ENCODE data around the gene ATAD3A. TPM values are rescaled to one million over a fixed set of nuclear protein-coding genes. Genes with fewer than 3 reads are reported as not detected.

ATAD3A gene
- total RNA-seq, 1 experiment from 2014 or later, result 85.1 TPM

DNA sequence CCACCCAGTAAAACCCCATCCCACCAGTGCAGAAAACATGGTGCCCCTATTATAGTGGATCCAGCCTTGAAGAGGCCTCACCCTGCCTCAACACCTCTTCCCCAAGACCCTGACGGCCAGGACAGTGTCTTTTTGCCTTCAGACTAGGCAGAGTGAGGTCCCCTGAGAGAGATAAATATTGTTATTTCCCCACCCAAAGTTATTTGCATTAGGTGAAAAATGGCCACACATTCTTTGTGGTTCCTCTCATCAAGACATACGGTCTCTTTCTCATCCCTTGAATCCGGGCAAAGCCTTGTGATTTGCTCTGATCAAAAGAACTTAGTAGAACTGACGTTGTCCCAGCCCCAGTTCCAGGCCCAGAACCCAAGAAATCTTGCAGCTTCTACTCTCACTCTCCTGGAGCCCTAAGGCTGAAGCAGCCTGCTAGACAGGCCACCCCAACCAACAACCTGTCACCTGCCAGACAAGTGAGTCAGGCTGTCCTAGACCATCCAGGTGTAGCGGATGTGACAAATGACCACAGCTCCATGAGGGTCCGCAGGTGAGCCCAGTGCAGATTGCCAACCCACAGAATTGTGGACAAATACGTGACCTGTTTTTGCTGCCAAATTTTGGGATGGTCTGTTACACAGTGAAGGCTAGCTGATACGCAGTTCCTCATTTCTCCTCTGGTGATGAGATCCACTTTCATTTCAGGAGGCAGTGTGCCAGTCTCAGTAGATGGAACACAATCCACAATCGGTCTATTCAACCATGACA, 70.8 kb downstream of the ATAD3A start:
- DNase-seq (ENCODE audit: low read depth), result no peak

DNA sequence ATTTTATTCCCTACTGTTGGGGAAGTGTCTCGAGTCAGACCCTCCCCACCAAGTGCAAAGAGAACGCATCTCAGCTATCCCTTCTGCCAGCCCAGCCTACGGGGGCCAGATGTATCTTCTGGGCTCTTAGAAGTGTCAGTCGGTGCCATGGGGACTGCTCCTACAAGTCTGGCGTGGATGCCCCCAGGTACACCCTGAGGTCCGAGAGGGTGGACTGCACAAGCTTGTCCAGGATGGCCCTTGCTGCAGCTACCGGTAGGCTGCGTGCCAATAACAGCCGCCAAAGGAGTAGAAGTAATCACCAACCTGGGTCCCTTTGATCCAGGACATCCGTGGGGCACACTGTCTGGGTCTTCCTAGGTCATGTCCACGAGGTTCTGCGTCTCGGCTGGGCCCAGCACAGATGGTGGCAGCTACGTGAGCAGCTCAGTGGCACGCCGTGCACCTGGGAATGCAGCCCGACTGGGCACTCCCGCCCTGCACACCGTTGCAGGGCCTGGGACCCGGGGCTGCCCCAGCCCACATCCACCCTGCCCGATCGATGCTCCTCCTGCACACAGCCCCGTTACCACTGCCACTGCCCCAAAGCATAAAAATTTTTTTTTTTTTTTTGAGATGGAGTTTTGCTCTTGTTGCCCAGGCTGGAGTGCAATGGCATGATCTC, 71.5 kb downstream of the ATAD3A start:
- no peak for DNase-seq (ENCODE audit: low read depth)

Other genes with a start within 250 kb of the ATAD3A start
- 82.1 and 87.3 TPM in 2 replicates for gene UBE2J2, start 238.3 kb upstream of the ATAD3A start, total RNA-seq (2014; rRNA removed; shearing (Covaris generic))
- 0.71 and 0.86 TPM in 2 replicates for gene SCNN1D, start 231.7 kb upstream of the ATAD3A start, total RNA-seq (2014; rRNA removed; shearing (Covaris generic))
- 17.5 and 19.3 TPM in 2 replicates for gene ACAP3, start 204.2 kb upstream of the ATAD3A start, total RNA-seq (2014; rRNA removed; shearing (Covaris generic))
- gene PUSL1, start 203.6 kb upstream of the ATAD3A start, total RNA-seq (2014; rRNA removed; shearing (Covaris generic)), result 18.8 and 39.8 TPM in 2 replicates
- gene INTS11, start 187.5 kb upstream of the ATAD3A start, total RNA-seq (2014; rRNA removed; shearing (Covaris generic)), result 76.5 and 95.7 TPM in 2 replicates
- 7.0 and 12.9 TPM in 2 replicates for gene CPTP, start 187.4 kb upstream of the ATAD3A start, total RNA-seq (2014; rRNA removed; shearing (Covaris generic))
- gene TAS1R3, start 180.9 kb upstream of the ATAD3A start, total RNA-seq (2014; rRNA removed; shearing (Covaris generic)), result under 0.01 TPM in 1 of 2 replicates, not detected in the other
- gene DVL1, start 162.7 kb upstream of the ATAD3A start, total RNA-seq (2014; rRNA removed; shearing (Covaris generic)), result 44.4 and 65.5 TPM in 2 replicates
- gene MXRA8, start 153.6 kb upstream of the ATAD3A start, total RNA-seq (2014; rRNA removed; shearing (Covaris generic)), result 0.23 TPM in 1 of 2 replicates, not detected in the other
- gene AURKAIP1, start 137.0 kb upstream of the ATAD3A start, total RNA-seq (2014; rRNA removed; shearing (Covaris generic)), result 267 and 308 TPM in 2 replicates
- 58.8 and 81.7 TPM in 2 replicates for gene CCNL2, start 112.8 kb upstream of the ATAD3A start, total RNA-seq (2014; rRNA removed; shearing (Covaris generic))
- 303 and 385 TPM in 2 replicates for gene MRPL20, start 104.9 kb upstream of the ATAD3A start, total RNA-seq (2014; rRNA removed; shearing (Covaris generic))
- not detected in 2 replicates for gene ANKRD65, start 90.9 kb upstream of the ATAD3A start, total RNA-seq (2014; rRNA removed; shearing (Covaris generic))
- gene VWA1, start 76.5 kb upstream of the ATAD3A start, total RNA-seq (2014; rRNA removed; shearing (Covaris generic)), result 2.2 and 5.7 TPM in 2 replicates
- 0.06 and 0.29 TPM in 2 replicates for gene ATAD3C, start 62.5 kb upstream of the ATAD3A start, total RNA-seq (2014; rRNA removed; shearing (Covaris generic))
- 46.8 and 47.5 TPM in 2 replicates for gene ATAD3B, start 40.4 kb upstream of the ATAD3A start, total RNA-seq (2014; rRNA removed; shearing (Covaris generic))
- gene TMEM240, start 28.5 kb downstream of the ATAD3A start, total RNA-seq (2014; rRNA removed; shearing (Covaris generic)), result 0.11 TPM in 1 of 2 replicates, not detected in the other
- gene SSU72, start 62.7 kb downstream of the ATAD3A start, total RNA-seq (2014; rRNA removed; shearing (Covaris generic)), result 67.3 and 71.3 TPM in 2 replicates
- gene FNDC10, start 88.0 kb downstream of the ATAD3A start, total RNA-seq (2014; rRNA removed; shearing (Covaris generic)), result 1.8 TPM in 1 of 2 replicates, not detected in the other
- gene MIB2, start 103.3 kb downstream of the ATAD3A start, total RNA-seq (2014; rRNA removed; shearing (Covaris generic)), result 31.3 and 38.3 TPM in 2 replicates
- gene MMP23B, start 120.0 kb downstream of the ATAD3A start, total RNA-seq (2014; rRNA removed; shearing (Covaris generic)), result 0.17 TPM in 1 of 2 replicates, not detected in the other
- gene CDK11B, start 146.8 kb downstream of the ATAD3A start, total RNA-seq (2014; rRNA removed; shearing (Covaris generic)), result 9.9 and 17.0 TPM in 2 replicates
- 8.5 and 12.2 TPM in 2 replicates for gene SLC35E2B, start 180.6 kb downstream of the ATAD3A start, total RNA-seq (2014; rRNA removed; shearing (Covaris generic))
- gene CDK11A, start 212.2 kb downstream of the ATAD3A start, total RNA-seq (2014; rRNA removed; shearing (Covaris generic)), result 10.0 and 13.5 TPM in 2 replicates

All from Daoy (cell line).